Measurements from ENCODE around the gene TOGARAM2.

Gene TOGARAM2

GRCh38 chr2:29059624-29060023, 78.5 kb downstream of the TOGARAM2 start:
- TF ChIP-seq CTCF (IDR thresholded peaks at IDR 0.05; ENCODE audit: insufficient read depth, low read length, missing control alignments): no peak
- ChIA-PET POLR2A (no interaction called here), CTCF (no interaction called here)
- no peak for DNase-seq (ENCODE audit: low read depth, low spot score)
- no peak overlapping the region for H3K4me3 ChIP-seq (ENCODE audit: low read depth, low read length)

DNA sequence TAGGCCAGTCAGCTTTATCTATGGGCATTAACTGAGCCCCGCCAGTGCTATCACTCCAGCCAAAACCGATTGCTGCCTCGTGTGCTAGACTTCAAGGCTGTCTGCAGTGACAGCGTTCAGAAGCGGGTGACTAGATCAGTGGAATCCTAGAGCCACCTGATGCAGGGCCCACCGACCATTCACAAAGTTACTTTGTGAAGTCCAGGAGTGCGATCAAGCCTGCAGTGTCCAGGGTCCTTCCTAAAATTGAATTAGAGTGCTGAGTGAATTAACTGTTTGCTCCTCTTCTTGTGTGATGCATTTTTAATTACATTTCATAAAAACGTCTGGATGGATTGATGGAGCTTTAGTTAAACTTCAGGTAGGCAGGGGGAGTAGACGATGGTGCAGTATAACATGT, 79.3 kb downstream of the TOGARAM2 start:
- TF ChIP-seq CTCF (IDR thresholded peaks at IDR 0.05; ENCODE audit: insufficient read depth, low read length, missing control alignments): no peak
- ChIA-PET CTCF (no interaction called here), POLR2A (no interaction called here)
- DNase-seq (ENCODE audit: low read depth, low spot score): no peak
- H3K4me3 ChIP-seq (ENCODE audit: low read depth, low read length): no peak overlapping the region

GRCh38 chr2:29061176-29061575, 80.1 kb downstream of the TOGARAM2 start:
- ChIA-PET CTCF (no interaction called here), POLR2A (no interaction called here)
- no peak overlapping the region for H3K4me3 ChIP-seq (ENCODE audit: low read depth, low read length)
- no peak for DNase-seq (ENCODE audit: low read depth, low spot score)
- no peak for TF ChIP-seq CTCF (IDR thresholded peaks at IDR 0.05; ENCODE audit: insufficient read depth, low read length, missing control alignments)

DNA sequence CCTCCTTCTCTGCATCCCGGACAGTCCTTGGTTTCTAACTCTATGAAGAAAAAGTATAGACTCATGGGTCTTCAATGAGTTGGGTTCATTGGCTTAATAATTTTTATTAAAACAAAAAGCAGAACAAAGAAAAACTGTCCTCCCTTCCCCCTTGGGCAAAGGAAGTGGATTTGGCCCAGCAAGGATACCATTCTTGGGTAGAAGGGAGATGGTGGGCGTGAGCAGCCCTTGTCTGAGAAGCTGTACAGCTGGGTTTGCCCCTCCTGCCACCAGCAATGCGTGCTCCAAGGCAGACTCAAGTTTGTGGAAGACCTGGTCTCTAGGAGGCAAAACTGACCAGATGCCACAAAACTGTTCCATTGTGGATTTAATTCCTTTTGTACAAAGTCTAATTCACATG, 80.5 kb downstream of the TOGARAM2 start:
- ChIA-PET POLR2A (no interaction called here), CTCF (no interaction called here)
- H3K4me3 ChIP-seq (ENCODE audit: low read depth, low read length): no peak overlapping the region
- no peak for TF ChIP-seq CTCF (IDR thresholded peaks at IDR 0.05; ENCODE audit: insufficient read depth, low read length, missing control alignments)
- DNase-seq (ENCODE audit: low read depth, low spot score): no peak

GRCh38 chr2:29062371-29062770, 81.3 kb downstream of the TOGARAM2 start:
- no peak overlapping the region for H3K4me3 ChIP-seq (ENCODE audit: low read depth, low read length)
- no peak for TF ChIP-seq CTCF (IDR thresholded peaks at IDR 0.05; ENCODE audit: insufficient read depth, low read length, missing control alignments)
- ChIA-PET CTCF (interaction anchor here (1.4 kb wide), 1 partner anchor 29 kb away, joined by 4 read pairs; no protein-coding TSS in a partner anchor), POLR2A (no interaction called here)
- DNase-seq (ENCODE audit: low read depth, low spot score): no peak

DNA sequence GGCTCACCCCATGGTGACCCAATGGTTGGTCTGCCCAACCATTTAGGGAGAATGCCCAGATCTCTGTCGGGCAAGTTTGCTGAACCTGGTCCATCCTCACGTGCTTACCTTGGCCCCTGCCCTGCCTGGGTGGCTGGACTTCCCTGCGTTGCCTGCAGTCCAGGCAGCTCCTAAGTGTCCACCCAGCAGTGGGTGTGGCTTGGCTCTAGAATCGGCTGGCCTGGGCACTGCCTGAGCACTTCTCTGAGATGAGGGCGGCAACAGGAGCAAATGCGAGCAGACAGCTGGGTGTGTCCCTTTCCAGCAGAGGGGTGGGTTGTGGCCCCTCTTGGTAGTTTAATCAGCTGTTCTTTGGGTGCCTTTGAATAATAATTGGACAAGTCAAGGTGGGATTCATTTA, 82.0 kb downstream of the TOGARAM2 start:
- TF ChIP-seq CTCF (IDR thresholded peaks at IDR 0.05; ENCODE audit: insufficient read depth, low read length, missing control alignments): no peak
- ChIA-PET POLR2A (no interaction called here), CTCF (interaction anchor here (0.8 to 1.4 kb wide), 3 partner anchors 14 to 104 kb away, joined by 3 to 4 read pairs (median 4); no protein-coding TSS in a partner anchor)
- no peak for DNase-seq (ENCODE audit: low read depth, low spot score)
- H3K4me3 ChIP-seq (ENCODE audit: low read depth, low read length): no peak overlapping the region
